H1 (cell line): ENCODE data around the gene PPY. TPM values are rescaled to one million over a fixed set of nuclear protein-coding genes. Genes with fewer than 3 reads are reported as not detected.

Source experiments
- CTCF ChIA-PET: fragments of 300-600 bp; sonication (Branson Sonifier 250); formaldehyde crosslinking; loops from one replicate; lab custom pipeline; 2021; ENCODE audit not compliant: partially characterized antibody; lab: Charles Lee
- POLR2A ChIA-PET: fragments of 300-600 bp; sonication (Branson Sonifier 250); formaldehyde crosslinking; loops from one replicate; lab custom pipeline; 2021; ENCODE audit warnings: inconsistent platforms; ENCODE audit not compliant: partially characterized antibody; lab: Charles Lee
- DNase-seq, 2 experiments: peaks; one replicate each; pipeline versions ENCODE4 v3.0.0 to v3.0.0-alpha.2; 2010 to 2022; ENCODE audit warnings: low spot score in 2 of 2, low read depth in 1 of 2, mixed read lengths in 1 of 2
- FAIRE-seq: peaks from 2 replicates; lab custom pipeline; 2011; peaks lifted over from hg19 to GRCh38; lab: Jason Lieb, UNC
- H2AFZ ChIP-seq: 2 replicates; pipeline ENCODE4 v1.8.1; 2012; ENCODE audit warnings: low read length, inconsistent platforms
- H2AK5ac ChIP-seq: 2 replicates; pipeline ENCODE4 v1.6.1; 2013; ENCODE audit warnings: low read depth, low read length
- H2BK120ac ChIP-seq: replicated peaks from 2 replicates; pipeline ENCODE3; 2013; ENCODE audit warnings: low read depth, low read length, inconsistent platforms
- H2BK12ac ChIP-seq: 2 replicates; pipeline ENCODE4 v1.6.1; 2013; ENCODE audit warnings: low read depth, low read length
- H2BK15ac ChIP-seq: 2 replicates; pipeline ENCODE4 v1.6.1; 2013; ENCODE audit warnings: low read length
- H2BK20ac ChIP-seq: 2 replicates; pipeline ENCODE4 v1.6.1; 2013; ENCODE audit warnings: low read length
- H2BK5ac ChIP-seq: 2 replicates; pipeline ENCODE4 v1.6.1; 2013; ENCODE audit warnings: low read depth, low read length
- H3K14ac ChIP-seq: 2 replicates; pipeline ENCODE4 v1.6.1; 2013; ENCODE audit warnings: inconsistent platforms; ENCODE audit not compliant: insufficient read length
- H3K18ac ChIP-seq: 2 replicates; pipeline ENCODE4 v1.6.1; 2013; ENCODE audit warnings: low read length; ENCODE audit errors: extremely low read depth
- H3K23ac ChIP-seq: 2 replicates; pipeline ENCODE4 v1.6.1; 2013; ENCODE audit warnings: inconsistent platforms; ENCODE audit not compliant: insufficient read length
- H3K23me2 ChIP-seq: 2 replicates; pipeline ENCODE4 v1.6.1; 2013; ENCODE audit warnings: low read depth, low read length
- H3K27ac ChIP-seq: 2 replicates; pipeline ENCODE4 v1.6.1; 2011; ENCODE audit warnings: low read depth, low read length, inconsistent platforms
- H3K27me3 ChIP-seq, 4 experiments: replicated peaks in 1 of 4; 1 replicate in 1 of 4; 2 replicates in 3 of 4; pipeline versions ENCODE4 v1.6.1 to v1.8.1; 2011 to 2013; ENCODE audit warnings: low read length in 3 of 4, mild to moderate bottlenecking in 3 of 4, inconsistent platforms in 2 of 4, mixed read lengths in 2 of 4, moderate library complexity in 1 of 4; ENCODE audit not compliant: control insufficient read depth in 3 of 4, insufficient read depth in 3 of 4; ENCODE audit errors: extremely low read depth in 1 of 4
- H3K36me3 ChIP-seq, 4 experiments: 2 replicates each; pipeline versions ENCODE4 v1.6.1 to v1.8.1; 2011 to 2013; ENCODE audit warnings: mild to moderate bottlenecking in 4 of 4, low read length in 3 of 4, moderate library complexity in 2 of 4, control low read depth in 1 of 4, inconsistent platforms in 1 of 4; ENCODE audit not compliant: insufficient read depth in 4 of 4, control insufficient read depth in 2 of 4
- H3K4ac ChIP-seq: replicated peaks from 2 replicates; pipeline ENCODE3; 2013; ENCODE audit warnings: low read length, low read depth, mixed read lengths, inconsistent platforms; ENCODE audit not compliant: insufficient read length
- H3K4me1 ChIP-seq, 4 experiments: replicated peaks in 1 of 4; 1 replicate in 1 of 4; 2 replicates in 3 of 4; pipeline versions ENCODE4 v1.6.1 to v1.8.1; 2011 to 2013; ENCODE audit warnings: low read length in 3 of 4, inconsistent platforms in 2 of 4, mixed read lengths in 1 of 4; ENCODE audit not compliant: insufficient read depth in 4 of 4, control insufficient read depth in 3 of 4
- H3K4me2 ChIP-seq, 2 experiments: 2 replicates each; pipeline versions ENCODE4 v1.6.1 to v1.8.1; 2011 to 2013; ENCODE audit warnings: low read depth in 2 of 2, low read length in 2 of 2, control low read depth in 1 of 2, inconsistent platforms in 1 of 2, mild to moderate bottlenecking in 1 of 2; ENCODE audit not compliant: insufficient read depth in 1 of 2
- H3K4me3 ChIP-seq, 4 experiments: fragments of 200-600, 300-600 bp in 1 of 4; sonication (generic), shearing (Covaris generic), sonication (Bioruptor Twin) in 1 of 4; 2 replicates each; pipeline versions ENCODE4 v1.5.1 to v1.8.1; 2011 to 2016; ENCODE audit warnings: low read length in 4 of 4, low read depth in 3 of 4, control low read depth in 2 of 4, inconsistent platforms in 2 of 4, mild to moderate bottlenecking in 2 of 4, mixed read lengths in 1 of 4, moderate library complexity in 1 of 4; ENCODE audit not compliant: insufficient read depth in 2 of 4; ENCODE audit errors: extremely low read depth in 1 of 4
- H3K56ac ChIP-seq: replicated peaks from 2 replicates; pipeline ENCODE3; 2013; ENCODE audit warnings: low read depth, mild to moderate bottlenecking, mixed read lengths, low read length, inconsistent platforms; ENCODE audit not compliant: insufficient read length
- H3K79me1 ChIP-seq: 2 replicates; pipeline ENCODE4 v1.6.1; 2013; ENCODE audit warnings: low read depth, low read length, control low read depth
- H3K79me2 ChIP-seq, 2 experiments: 2 replicates each; pipeline versions ENCODE4 v1.6.1 to v1.8.1; 2012 to 2013; ENCODE audit warnings: low read length in 2 of 2, mild to moderate bottlenecking in 2 of 2, inconsistent platforms in 1 of 2; ENCODE audit not compliant: insufficient read depth in 2 of 2, control insufficient read depth in 1 of 2
- H3K9ac ChIP-seq, 4 experiments: replicated peaks in 1 of 4; 1 replicate in 1 of 4; 2 replicates in 3 of 4; pipeline versions ENCODE4 v1.6.1 to v1.8.1; 2011 to 2013; ENCODE audit warnings: low read depth in 3 of 4, low read length in 3 of 4, control low read depth in 2 of 4, mild to moderate bottlenecking in 2 of 4, moderate library complexity in 2 of 4, inconsistent platforms in 1 of 4; ENCODE audit errors: extremely low read depth in 1 of 4
- H3K9me3 ChIP-seq, 2 experiments: 2 replicates each; pipeline versions ENCODE4 v1.6.1 to v1.8.1; 2012 to 2013; ENCODE audit warnings: mild to moderate bottlenecking in 2 of 2, moderate library complexity in 2 of 2, control low read depth in 1 of 2, inconsistent platforms in 1 of 2, low read depth in 1 of 2, low read length in 1 of 2, mixed read lengths in 1 of 2; ENCODE audit not compliant: insufficient read depth in 2 of 2
- H4K20me1 ChIP-seq, 2 experiments: replicated peaks in 1 of 2; 2 replicates each; pipeline versions ENCODE3 to v1.8.1; 2011 to 2013; ENCODE audit warnings: inconsistent platforms in 2 of 2, low read length in 2 of 2, mild to moderate bottlenecking in 1 of 2; ENCODE audit not compliant: insufficient read depth in 2 of 2, control insufficient read depth in 1 of 2
- H4K5ac ChIP-seq: 2 replicates; pipeline ENCODE4 v1.6.1; 2013; ENCODE audit warnings: low read length, low read depth, mixed read lengths, inconsistent platforms; ENCODE audit not compliant: insufficient read length
- H4K8ac ChIP-seq: 2 replicates; pipeline ENCODE4 v1.8.0; 2013; ENCODE audit warnings: mild to moderate bottlenecking, moderate library complexity, low read length, inconsistent platforms; ENCODE audit not compliant: insufficient read depth; ENCODE audit errors: extremely low read depth
- H4K91ac ChIP-seq: replicated peaks from 2 replicates; pipeline ENCODE3; 2013; ENCODE audit warnings: low read length, mixed read lengths, inconsistent platforms; ENCODE audit not compliant: insufficient read length
- WGBS, 2 experiments: shearing (Covaris generic) in 1 of 2; methylation state at CpG; one replicate each; pipeline versions ENCODE4 v1.1.6 to v1.1.7; 2013 to 2015; ENCODE audit warnings: low lambda C conversion rate in 2 of 2, mixed read lengths in 2 of 2, inconsistent platforms in 1 of 2, low coverage in 1 of 2, missing lambda C conversion rate in 1 of 2; ENCODE audit not compliant: insufficient replicate concordance in 2 of 2, insufficient coverage in 1 of 2, insufficient read length in 1 of 2; ENCODE audit errors: extremely low coverage in 1 of 2, missing lambda C conversion rate in 1 of 2; 5-methylcytosine and 5-hydroxymethylcytosine counted together
- polyA plus RNA-seq, 7 experiments: library from polyadenylated mRNA; depleted of rRNA in 3 of 7; stranded (reverse) in 5 of 7; unstranded in 2 of 7; fragments of >200 nt in 5 of 7; fragments of 200-250 nt in 2 of 7; gene quantifications; 1 replicate in 5 of 7; 2 replicates in 1 of 7; 4 replicates in 1 of 7; pipeline versions ENCODE4 v1.2.1 to v1.2.3, GENCODE V29; 2011 to 2013; ENCODE audit warnings: missing spikeins in 2 of 7, mixed read lengths in 2 of 7
- total RNA-seq: library from RNA; stranded (reverse); fragmentation: NEBNext Ultra II Directional; extraction: Animal tissue kit (Norgen Biotek cat#: 25700); gene quantifications from 2 replicates; pipeline ENCODE4 v1.2.1, GENCODE V29; 2021

PPY gene
- total and polyA plus RNA-seq, 2 of the 8 experiments (the other 6 are each of a cell fraction or from before 2014, with no cell fraction given), result 0.26 TPM; not detected in 1

- Histone ChIP-seq H3K56ac (no peak overlapping the region), H2BK20ac (no peak overlapping the region), H2BK15ac (no peak overlapping the region), H3K4me1 (no peaks in the 10 kb centered on the region), H2AK5ac (no peak overlapping the region), H3K4me3 (no peak overlapping the region), H2BK12ac (no peak overlapping the region), H2BK5ac (no peak overlapping the region), H3K36me3 (no peaks in the 10 kb centered on the region), H3K4me2 (no peak overlapping the region), H3K79me1 (no peaks in the 10 kb centered on the region), H4K91ac (no peak overlapping the region), H3K9me3 (no peaks in the 10 kb centered on the region), H3K9ac (no peak overlapping the region), H3K4ac (no peak overlapping the region), H4K5ac (no peak overlapping the region), H3K79me2 (no peaks in the 10 kb centered on the region), H3K23ac (no peak overlapping the region), H3K27me3 (0 out of 7 replicates have a peak, but pooled peaks cover 0 to 2% (median 0%) of the 10 kb centered on the region in 4 experiments), H3K23me2 (no peaks in the 10 kb centered on the region), H2AFZ (no peak overlapping the region), H4K20me1 (no peaks in the 10 kb centered on the region), H2BK120ac (no peak overlapping the region), H3K14ac (no peak overlapping the region), H3K27ac (no peak overlapping the region), H4K8ac (no peak overlapping the region), H3K18ac (no peak overlapping the region)
- CTCF ChIA-PET, result interaction anchor here (1.0 to 3.0 kb wide), 2 partner anchors 9 to 12 kb away, joined by 3 to 12 read pairs; no protein-coding TSS in a partner anchor
- DNase-seq (no peak), FAIRE-seq (no peak)
- WGBS, 2 experiments, result 96% methylated on average over 4 of the region's 4 CpGs; no CpG with 5 or more reads in 1 of the 2 experiments
- POLR2A ChIA-PET, result no interaction called here
Measured at GRCh38 chr17:43970366-43970765, 28.1 kb upstream of the PPY start.
